Measurements from ENCODE around the gene LRRC75A.
"Not testable (repeated sequence)": the region's sequence is repeated elsewhere in the genome, so short reads cannot be mapped to it uniquely, and the experiment has no call there.

LRRC75A gene, protein sequence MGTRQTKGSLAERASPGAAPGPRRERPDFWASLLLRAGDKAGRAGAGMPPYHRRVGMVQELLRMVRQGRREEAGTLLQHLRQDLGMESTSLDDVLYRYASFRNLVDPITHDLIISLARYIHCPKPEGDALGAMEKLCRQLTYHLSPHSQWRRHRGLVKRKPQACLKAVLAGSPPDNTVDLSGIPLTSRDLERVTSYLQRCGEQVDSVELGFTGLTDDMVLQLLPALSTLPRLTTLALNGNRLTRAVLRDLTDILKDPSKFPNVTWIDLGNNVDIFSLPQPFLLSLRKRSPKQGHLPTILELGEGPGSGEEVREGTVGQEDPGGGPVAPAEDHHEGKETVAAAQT

DNA sequence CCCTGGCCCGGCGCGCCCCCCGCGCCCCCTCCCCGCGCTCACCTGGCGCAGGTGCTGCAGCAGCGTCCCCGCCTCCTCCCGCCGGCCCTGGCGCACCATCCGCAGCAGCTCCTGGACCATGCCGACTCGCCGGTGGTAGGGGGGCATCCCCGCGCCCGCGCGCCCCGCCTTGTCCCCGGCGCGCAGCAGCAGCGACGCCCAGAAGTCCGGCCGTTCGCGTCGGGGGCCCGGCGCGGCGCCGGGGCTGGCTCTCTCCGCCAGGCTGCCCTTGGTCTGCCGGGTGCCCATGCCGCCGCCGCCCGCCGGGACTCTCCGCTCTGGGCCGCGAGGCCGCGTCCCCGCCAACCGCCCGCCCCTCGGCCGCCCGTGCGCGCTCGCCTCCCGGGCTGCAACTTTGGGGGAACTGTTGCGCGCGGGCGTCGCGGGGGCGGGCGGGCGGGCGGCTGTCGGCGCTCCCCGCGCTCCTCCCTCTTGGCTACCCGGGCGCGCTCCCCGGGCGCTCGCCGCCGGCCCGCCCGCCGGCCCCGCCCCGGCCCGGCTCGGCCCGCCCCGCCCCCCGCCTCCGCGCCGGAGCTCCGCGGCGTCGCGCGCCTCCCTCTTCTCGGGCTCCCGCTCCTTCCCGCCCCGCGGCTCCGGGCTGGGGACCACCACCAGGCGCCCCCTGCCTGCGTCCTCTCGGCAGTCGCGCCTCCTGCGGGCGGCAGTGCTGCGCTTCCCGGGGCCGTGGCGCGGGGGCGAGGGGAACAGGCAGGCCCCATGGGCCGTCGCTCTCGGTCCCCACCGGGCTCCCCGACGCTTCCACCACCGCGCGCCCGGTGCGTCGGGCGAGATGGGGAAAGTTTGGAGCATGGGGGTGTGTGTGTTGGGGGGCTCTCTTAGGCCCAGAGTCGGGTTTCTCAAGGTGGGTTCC lies at the start of gene LRRC75A:
TSS of gene LRRC75A (minus strand) at position 491 of the 910 bp plus-strand sequence. CDS start at position 288, 203 bp downstream.
- peak; percentile 36 to 45 for DNase-seq

DNA sequence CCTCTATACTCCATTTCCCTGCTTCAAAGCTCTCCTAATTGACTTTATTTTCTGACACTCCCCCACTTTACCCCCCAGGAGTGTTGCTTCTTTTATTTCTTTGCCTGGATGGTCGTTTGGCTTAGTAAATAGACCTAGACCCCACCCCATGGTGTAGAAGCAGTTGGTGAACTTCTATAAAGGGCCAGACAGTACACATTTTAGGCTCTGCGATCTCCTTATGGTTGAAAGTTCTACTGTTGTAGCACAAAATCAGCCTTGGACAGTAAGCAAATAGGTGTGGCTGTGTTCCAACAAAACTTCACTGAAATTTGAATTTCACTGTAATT lies 45.1 kb upstream of the LRRC75A start:
- no peak for DNase-seq

DNA sequence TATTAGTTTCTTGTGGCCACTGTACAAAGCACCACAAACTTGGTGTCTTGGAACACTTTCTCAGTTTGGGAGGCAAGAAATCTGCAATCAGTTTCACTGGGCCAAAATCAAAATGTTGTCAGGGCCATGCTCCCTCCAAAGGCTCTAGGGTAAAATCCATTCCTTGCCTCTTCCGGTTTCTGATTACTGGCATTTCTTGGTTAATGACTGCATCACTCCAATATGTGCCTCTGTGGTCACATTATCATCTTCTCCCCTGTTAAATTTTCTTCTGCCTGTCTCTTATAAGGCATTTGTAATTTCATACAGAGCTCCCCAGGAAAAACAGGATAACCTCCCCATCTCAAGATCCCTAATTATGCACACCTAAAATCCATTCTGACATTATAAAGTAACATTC lies 42.2 kb upstream of the LRRC75A start:
- DNase-seq = no peak

DNA sequence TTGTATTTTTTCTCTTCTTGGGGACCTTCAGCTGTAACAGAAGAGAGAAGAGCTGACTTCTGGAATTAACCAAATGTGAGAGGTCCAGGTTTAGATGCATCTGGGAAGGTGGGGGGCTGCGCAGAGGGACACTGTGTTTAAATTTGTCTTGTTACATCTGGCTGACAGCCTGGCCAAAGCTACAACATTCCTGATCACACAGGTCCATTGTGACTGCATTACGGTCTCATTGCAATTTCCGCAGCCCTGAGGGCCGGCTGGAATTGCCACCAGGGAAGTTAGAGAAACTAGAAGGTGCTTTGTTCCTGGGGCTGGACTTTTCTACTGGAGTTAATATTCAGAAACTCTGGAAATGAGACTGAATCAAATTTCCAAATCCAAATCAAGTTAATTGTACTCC lies 37.9 kb upstream of the LRRC75A start:
- no peak for DNase-seq

DNA sequence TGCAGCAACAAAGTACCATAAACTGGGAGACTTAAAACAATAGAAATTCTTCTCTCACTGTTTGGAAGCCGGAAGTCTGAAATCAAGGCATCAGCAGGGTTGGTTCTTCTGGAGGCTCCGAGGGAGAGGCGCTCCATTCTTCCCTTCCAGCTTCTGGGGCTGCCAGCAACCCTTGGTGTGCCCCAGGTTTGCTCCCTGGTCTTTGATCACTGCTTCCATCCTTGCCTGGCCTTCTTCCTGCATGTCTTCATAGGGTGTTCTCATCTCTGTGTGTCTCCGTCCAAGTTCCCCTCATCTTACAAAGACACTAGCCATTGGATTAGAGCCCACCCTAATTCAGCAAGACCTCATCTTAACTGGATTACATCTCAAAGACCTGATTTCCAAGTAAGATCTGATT lies 35.3 kb upstream of the LRRC75A start:
- DNase-seq = no peak

DNA sequence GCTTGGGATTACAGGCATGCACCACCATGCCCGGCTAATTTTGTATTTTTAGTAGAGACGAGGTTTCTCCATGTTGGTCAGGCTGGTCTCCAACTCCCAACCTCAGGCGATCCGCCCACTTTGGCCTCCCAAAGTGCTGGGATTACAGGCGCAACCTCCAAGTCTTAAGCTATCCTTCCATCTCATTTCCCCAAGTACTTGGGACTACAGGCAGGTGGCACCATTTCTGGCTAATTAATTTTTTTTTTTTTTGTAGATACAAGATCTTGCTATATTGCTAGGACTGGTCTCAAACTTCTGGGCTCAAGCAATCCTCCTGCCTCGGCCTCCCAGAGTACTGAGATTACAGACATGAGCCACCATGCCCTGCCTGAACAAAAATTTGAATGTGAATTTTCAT lies 33.6 kb upstream of the LRRC75A start:
- DNase-seq = not testable (repeated sequence)

DNA sequence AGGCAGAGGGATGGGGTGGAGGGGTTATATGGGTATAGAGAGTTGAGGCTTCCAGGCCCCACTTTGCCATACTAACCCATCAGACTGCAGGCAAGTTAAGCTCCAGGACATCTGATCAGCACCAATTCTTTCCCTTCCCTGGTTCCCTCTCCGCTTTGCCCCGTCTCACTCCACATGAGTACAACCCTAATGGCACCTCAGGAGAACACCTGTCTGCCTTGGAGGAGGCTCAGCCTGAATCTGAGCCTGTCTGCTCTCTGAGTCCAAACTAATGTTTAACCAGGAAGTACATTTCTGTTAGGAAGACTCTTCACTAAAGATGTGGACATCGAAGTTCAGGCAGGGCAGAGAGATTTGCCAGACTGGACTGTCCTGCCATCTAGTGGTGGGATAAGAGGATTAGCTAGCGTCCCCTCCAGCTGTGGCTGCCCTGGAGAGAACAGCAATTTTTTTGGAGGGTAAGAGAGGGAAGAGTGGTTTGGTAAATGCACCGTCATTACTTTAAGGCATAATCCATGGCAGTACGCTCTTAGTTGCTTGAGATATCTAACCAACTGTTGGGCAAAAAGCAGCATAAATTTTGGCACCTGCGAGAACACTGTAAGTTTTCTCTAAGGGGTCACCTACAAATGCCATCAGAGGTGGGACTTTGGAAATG lies 29.2 kb upstream of the LRRC75A start:
- DNase-seq = peak; percentile 50

DNA sequence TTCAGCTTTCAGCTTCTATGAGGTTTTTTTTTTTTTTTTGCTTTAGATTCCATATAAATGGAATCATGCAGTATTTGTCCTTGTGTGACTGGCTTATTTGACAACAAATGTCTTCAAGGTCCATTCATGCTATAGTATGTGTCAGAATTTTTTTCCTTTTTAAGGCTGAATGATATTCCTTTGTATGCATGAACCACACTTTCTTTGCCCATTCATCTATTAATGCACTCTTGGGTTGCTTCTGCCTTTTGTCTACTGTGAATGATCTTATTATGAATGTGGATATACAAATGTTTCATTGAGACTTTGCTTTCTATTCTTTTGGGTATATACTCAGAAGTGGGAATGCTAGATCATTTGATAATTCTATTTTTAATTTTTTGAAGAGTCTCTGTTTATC lies 27.0 kb upstream of the LRRC75A start:
- no peak for DNase-seq

DNA sequence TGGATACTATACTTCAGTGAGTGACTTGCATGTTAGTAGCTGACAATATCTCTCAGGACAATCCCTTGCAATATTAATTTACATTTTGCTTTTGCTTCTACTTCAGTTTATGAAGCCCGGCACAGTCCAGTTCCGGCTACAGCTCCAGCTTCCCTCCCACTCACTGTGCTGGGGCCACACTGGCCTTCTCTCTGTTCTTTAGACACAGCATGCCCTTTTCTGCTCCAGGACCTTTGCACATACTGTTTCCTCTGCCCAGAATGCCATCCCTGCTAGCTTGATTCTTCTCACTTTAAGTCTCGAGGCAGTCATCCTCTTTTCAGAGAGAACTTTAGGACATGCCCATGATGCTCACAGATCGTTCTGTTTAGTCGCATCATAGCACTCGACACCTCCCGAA lies 25.5 kb upstream of the LRRC75A start:
- no peak for DNase-seq

DNA sequence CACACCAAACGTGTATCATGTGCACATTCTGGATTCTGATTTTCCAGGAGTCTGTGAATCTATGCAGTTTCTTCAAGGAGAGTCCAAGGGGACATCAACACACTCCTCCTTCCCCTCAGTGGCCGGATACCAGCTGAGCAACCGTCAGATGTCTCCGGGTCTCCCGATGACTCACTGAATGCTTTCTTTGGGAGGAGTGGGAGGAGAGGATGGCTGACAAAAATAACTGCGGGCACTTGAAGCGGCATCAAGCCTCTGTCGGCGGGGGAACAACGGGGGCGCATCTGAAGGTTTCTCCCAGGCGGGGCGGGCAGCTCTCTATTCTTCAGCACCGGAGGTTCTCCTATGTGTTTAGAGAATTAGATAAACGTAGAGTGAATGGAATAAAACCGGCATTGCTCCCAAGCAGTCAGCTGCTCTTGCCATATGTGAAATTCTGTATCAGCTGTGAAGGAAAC lies 24.6 kb upstream of the LRRC75A start:
- DNase-seq = no peak

DNA sequence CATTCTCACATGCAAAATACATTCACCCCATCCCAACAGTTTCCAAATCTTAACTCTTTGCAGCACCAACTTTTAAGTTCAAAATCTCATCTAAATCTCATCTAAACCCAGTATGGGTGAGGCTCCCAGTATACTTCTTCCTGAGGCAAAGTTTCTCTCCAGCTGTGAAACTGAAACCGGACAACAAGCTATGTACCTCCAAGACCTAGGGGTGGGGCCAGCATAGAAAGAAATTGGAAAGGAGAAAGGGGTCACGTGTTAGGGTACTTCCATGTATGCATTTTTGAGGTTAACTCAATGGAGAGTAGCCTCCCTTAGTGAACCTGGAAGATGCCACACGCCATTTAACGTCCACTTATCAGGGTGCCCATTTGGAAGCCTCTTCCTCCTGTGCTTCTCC lies 23.9 kb upstream of the LRRC75A start:
- DNase-seq = no peak

DNA sequence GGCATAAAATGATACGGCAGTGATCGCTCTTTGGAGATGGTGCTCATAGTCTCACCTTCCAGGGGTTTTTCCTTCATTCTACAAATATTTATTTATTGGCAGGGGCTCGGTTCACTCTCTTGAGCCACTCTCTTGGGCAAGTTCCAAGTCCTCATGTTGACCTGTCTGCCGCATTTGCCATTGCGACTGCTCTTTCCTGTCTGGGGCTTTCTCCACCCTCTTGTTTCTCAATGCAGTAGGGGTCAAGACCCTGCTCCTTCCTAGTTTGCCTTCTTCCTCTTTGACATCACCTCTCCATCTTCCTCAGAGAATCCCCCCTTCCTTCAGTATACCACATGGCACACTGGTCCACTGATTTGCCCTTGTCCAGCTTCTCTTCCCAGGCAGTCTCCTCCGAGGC lies 21.9 kb upstream of the LRRC75A start:
- no peak for DNase-seq

DNA sequence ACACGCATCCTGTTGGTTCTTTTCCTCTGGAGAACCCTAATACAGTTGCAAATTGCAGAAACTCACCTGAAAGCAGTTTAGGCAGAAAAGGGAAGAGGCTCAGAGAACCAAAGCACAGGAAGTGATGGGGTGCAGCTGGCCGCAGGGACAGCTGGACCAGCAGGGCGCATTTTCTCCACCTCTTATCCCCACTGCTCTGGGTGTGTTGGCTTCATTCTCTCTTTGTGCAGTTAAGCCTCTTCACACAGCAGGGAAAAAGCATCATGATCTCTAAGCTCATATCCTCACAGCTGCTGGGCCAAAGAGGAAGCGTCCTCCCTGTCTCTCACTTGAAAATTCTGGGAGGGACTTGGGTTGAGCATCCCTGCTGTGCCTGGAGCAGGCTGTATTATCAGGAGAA lies 20.0 kb upstream of the LRRC75A start:
- no peak for DNase-seq

DNA sequence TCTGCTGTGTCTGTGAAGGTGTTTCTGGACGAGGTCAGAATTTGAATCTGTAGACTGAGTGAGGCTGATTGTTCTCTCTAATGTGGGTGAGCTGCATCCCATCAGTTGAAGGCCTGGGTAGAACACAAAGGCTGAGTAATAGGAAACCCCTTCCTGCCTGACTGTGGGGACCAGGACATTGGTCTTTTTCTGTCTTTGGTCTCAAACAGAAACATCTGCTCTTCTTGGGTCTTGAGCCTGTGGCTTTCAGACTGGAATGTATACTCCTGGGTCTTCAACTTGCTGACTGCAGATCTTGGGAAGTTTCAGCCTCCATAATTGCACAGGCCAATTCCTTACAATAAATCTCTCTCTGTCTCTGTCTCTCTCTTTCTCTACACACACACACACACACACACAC lies 19.6 kb upstream of the LRRC75A start:
- DNase-seq = no peak

DNA sequence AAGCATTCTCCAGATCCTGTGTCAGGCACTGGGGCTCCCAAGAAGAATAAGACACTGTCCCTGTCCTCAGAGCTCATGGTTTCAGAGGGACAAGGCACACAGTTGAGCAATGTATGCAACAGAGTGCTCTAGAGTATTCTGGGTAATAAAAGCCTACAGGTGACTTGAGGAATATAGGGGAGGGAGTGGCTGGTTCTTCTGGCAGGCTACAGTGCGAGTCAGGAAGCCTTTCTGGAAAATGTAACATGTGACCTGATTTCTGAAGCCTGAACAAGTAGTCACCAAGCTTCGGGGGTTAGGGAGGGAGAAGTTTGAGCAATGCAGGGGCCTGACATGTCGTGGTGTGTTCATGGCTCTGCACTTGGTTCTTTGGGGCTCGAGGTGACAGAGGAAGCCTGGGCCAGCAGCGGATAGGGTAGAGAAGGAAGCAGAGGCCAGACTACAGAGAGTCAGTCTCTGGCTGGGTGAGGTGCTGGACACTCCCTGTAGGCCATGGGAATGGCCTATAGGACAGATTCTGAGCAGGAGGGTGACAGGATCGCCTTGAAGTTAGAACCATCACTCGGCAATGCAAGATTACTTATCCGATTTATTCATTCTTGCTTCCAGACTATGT lies 16.0 kb upstream of the LRRC75A start:
- DNase-seq = no peak

DNA sequence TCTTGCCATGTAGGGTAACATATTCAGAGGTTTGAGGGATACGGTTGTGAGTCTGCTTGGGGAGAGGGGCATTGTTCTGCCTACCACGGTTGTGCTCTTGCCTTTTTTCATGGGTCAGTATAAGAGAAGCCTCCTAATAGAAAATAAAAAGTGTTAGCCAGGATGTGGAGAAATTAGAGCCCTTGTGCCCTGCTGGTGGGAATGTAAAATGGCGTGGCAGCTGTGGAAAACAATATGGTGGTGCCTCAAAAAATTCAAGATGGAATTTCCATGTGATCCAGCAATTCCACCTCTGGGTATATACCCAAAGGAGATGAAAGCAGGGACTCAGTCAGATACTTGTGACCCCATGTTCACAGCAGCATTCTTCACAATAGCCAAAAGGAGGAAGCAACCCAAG lies 14.2 kb upstream of the LRRC75A start:
- DNase-seq = no peak

DNA sequence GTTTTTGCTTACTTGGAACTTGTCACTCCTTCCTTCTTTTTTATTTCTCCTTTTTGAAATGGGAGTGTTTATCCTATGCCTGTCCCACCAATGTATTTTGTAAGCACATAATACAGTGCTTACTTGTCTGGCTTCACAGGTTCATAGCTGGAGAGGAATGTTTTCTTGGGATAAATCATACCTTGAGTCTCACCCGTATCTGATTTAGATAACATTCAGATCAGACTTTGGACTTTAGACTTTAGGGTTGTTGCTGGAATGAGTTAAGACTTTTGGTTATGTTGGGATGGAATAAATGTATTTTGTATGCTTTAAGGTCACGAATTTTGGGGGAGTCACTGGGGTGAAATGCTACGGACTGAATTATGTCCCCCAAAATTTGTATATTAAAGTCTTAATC lies 13.0 kb upstream of the LRRC75A start:
- no peak for DNase-seq

DNA sequence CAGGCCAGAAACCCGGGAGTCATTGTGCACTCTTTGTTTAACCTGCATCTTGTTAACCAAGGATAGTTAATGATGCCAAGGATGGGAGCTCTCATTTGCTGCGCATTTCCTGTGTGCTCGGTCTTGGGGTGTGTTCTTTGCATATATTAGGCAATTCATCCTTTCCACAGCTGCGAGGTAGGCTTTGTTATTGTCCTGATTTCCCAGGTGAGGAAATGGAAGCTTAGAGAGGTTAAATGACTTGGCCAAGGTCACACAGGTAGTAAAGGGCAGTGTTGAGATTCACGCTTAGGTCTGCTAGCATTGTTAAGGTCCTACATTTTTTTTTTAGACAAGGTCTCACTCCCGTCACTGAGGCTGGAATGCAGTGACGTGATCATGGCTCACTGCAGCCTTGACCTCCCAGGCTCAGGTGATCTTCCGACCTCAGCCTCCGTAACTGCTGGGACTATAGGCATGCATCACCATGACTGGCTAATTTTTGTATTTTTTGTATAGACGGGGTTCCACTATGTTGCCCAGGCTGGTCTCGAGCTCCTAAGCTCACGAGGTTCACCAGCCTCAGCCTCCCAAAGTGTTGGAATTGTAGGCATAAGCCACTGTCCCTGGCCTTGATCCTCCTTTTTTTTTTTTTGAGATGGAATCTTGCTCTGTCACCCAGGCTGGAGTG lies 5.0 kb upstream of the LRRC75A start:
- DNase-seq = no peak

DNA sequence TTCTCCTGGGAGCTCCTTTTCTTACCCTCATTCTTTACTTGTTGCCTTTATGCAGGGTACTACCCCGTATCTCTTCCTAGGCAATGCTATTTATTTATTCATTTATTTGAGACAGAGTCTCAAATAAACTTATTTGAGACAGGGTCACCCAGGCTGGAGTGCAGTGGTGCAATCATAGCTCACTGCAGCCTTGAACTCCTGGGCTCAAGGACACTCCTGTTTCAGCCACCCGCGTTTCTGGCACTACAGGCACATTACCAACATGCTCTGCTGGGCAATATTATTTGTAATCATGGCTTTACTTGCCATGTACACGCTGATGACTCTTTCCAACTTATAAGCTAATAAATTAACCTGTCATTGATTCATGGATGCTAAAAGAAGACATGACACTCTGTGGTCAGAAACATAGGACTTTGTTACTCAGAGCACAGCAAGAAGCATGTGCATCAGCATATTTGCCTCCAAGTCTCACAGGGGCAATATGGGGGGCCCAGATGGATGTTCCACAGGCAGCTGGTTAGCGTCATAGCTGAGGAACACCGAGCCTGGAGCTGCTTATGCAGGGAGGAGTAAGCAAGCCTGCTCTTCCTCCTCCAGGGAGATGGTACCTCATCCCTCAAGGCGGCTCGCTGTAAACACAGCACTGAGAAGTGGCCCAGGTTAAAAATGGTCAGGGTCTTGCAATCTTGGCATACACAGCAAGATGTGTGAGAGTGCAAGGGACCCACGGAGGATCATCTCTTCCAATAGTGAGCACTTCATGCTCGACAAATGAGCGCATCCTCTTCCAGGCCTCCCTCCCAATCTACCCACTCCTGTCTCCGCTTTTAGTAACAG lies 4.2 kb upstream of the LRRC75A start:
- no peak for DNase-seq

DNA sequence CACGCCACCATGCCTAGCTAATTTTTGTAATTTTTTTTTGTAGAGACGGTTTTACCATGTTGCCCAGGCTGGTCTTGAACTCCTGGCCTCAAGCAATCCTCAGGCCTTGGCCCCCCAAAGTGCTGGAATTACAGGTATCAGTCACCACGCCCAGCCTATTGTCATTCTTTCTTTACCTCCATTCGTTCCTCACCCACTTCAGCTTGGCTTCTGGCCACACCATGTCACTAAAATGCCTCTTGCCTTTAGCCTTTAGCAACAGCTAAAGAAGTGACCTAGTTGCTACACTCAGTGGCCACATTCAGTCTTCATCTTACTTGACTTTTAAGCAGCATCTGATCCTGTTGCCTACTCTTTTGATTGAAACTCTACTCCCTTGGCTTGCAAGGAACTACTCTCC lies 3.6 kb upstream of the LRRC75A start:
- DNase-seq = no peak

DNA sequence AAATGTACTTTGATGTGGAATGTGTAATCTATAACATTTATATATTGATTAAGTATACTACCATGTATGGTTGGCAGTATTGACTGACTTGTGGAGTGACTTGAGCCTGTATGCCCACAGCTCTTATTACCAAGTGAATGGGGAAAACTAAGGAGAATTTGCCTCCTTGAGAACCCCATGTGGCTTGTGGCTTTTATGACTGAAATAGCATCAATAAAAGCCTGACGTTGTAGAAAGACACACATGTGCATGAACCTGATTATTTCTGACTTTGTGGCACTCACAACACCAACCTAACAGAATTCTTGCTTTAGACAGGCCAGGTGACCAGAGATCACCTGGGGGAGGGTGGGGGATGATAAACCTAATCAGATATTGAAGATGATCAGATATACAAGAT lies 2.1 kb upstream of the LRRC75A start:
- no peak for DNase-seq

All from activated CD4-positive, alpha-beta T cell treated with anti-CD3 and anti-CD28 coated beads, Interleukin-2, amount 50 U/mL, for 4 hours (primary cell).